Prostate gland (tissue), 2 donors: ENCODE measurements around the gene ARL5B. TPM values are rescaled to one million over a fixed set of nuclear protein-coding genes. Genes with fewer than 3 reads are reported as not detected.

Experiments
- DNase-seq: peaks from one replicate; pipeline ENCODE4 v3.0.0-alpha.2; 2019; ENCODE audit warnings: low spot score
- H3K27ac ChIP-seq, 2 donors: fragments of 200-600 bp; sonication (generic); 2 replicates each; pipeline ENCODE4 v1.5.1; 2017 to 2019
- H3K27me3 ChIP-seq: fragments of 200-600 bp; sonication (generic); replicated peaks from 2 replicates; pipeline ENCODE4 v1.5.1; 2019; ENCODE audit not compliant: insufficient read depth
- H3K36me3 ChIP-seq, 2 donors: fragments of 200-600 bp; sonication (generic); 1 replicate in 1 of 2; 2 replicates in 1 of 2; pipeline versions ENCODE4 v1.5.1 to v1.8.1; 2017 to 2019
- H3K4me1 ChIP-seq: fragments of 200-600 bp; sonication (generic); replicated peaks from 2 replicates; pipeline ENCODE4 v1.5.1; 2019
- H3K4me3 ChIP-seq, 2 donors: fragments of 200-600 bp; sonication (generic); 2 replicates each; pipeline ENCODE4 v1.5.1; 2017 to 2019
- H3K9me3 ChIP-seq: fragments of 200-600 bp; sonication (generic); 2 replicates; pipeline ENCODE4 v1.5.1; 2017
- POLR2A ChIP-seq: fragments of 450-650 bp; IDR thresholded peaks from one replicate; pipeline ENCODE4 v1.6.1; 2016; ENCODE audit warnings: antibody characterized with exemption, mild to moderate bottlenecking
- POLR2AphosphoS5 ChIP-seq: sonication (generic); formaldehyde crosslinking; IDR thresholded peaks from one replicate; pipeline ENCODE4 v1.6.1; 2017; ENCODE audit warnings: antibody characterized with exemption
- WGBS: methylation state at CpG from one replicate; pipeline ENCODE4 v1.1.5; 2018; 5-methylcytosine and 5-hydroxymethylcytosine counted together
- intact Hi-C: fragments of 100-400 bp; cut with DNase I; formaldehyde crosslinking; loops from one replicate; pipeline ENCODE4 v1.14.2; 2022
- total RNA-seq, 2 donors: library from RNA; depleted of rRNA; stranded (reverse); fragments of >200 nt; gene quantifications; one replicate each; pipeline ENCODE4 v1.1.0, GENCODE V29; 2016
- TF ChIP-seq, protein P1 (sequence below), 4 experiments: fragments of 200-600 bp in 2 of 4; fragments of 450-650 bp in 2 of 4; sonication (generic) in 2 of 4; IDR thresholded peaks; 1 replicate in 3 of 4; 2 replicates in 1 of 4; pipeline ENCODE4 v1.5.1; 2016 to 2019; ENCODE audit warnings: antibody characterized with exemption in 4 of 4, mild to moderate bottlenecking in 2 of 4, moderate library complexity in 2 of 4

The ARL5B gene
- total RNA-seq, 2 donors from 2014 or later = 10.7 to 14.5 TPM

DNA sequence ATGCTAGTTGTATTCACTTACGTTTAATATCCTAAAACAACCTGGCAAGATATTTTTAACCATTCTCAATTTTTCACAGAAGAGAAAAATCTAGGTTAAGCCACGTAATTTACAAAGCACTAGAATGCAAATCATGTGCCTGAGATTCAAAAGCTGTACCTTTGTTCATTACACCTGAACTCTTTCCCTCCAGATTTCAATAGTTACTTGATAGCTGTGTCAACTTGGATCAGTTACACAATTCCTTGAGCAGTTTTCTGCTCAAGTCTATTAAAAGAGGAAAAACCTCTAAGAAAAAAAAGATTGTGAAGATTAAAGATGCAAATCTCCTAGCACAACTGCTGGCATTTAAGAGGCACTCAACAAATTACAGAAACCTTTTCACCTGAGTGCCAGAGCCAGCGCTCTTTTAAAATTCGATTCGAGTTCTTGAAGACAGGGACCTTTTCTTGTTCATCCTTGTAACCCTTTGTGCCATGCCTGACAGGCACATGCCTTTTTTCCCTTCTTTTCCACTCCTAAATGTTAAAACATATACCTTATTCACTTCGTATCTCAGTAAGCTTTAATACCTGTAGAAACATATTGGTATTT is 8.7 kb upstream of the ARL5B start:
- no peak for DNase-seq
- no peak for TF ChIP-seq POLR2A
- TF ChIP-seq, protein P1, sequence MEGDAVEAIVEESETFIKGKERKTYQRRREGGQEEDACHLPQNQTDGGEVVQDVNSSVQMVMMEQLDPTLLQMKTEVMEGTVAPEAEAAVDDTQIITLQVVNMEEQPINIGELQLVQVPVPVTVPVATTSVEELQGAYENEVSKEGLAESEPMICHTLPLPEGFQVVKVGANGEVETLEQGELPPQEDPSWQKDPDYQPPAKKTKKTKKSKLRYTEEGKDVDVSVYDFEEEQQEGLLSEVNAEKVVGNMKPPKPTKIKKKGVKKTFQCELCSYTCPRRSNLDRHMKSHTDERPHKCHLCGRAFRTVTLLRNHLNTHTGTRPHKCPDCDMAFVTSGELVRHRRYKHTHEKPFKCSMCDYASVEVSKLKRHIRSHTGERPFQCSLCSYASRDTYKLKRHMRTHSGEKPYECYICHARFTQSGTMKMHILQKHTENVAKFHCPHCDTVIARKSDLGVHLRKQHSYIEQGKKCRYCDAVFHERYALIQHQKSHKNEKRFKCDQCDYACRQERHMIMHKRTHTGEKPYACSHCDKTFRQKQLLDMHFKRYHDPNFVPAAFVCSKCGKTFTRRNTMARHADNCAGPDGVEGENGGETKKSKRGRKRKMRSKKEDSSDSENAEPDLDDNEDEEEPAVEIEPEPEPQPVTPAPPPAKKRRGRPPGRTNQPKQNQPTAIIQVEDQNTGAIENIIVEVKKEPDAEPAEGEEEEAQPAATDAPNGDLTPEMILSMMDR (IDR thresholded peaks at IDR 0.05) = no peak
- TF ChIP-seq POLR2AphosphoS5 = no peak
- H3K27ac ChIP-seq = peak overlapping the region; percentile 87 to 91
- intact Hi-C loops = no loop called here
- peak overlapping the region; percentile 55 for H3K4me3 ChIP-seq
- no peaks in the 10 kb centered on the region for H3K9me3 ChIP-seq
- no peaks in the 10 kb centered on the region for H3K4me1 ChIP-seq
- no peaks in the 10 kb centered on the region for H3K27me3 ChIP-seq
- H3K36me3 ChIP-seq = no peaks in the 10 kb centered on the region
- WGBS = 3% methylated on average over 6 of the region's 6 CpGs

DNA sequence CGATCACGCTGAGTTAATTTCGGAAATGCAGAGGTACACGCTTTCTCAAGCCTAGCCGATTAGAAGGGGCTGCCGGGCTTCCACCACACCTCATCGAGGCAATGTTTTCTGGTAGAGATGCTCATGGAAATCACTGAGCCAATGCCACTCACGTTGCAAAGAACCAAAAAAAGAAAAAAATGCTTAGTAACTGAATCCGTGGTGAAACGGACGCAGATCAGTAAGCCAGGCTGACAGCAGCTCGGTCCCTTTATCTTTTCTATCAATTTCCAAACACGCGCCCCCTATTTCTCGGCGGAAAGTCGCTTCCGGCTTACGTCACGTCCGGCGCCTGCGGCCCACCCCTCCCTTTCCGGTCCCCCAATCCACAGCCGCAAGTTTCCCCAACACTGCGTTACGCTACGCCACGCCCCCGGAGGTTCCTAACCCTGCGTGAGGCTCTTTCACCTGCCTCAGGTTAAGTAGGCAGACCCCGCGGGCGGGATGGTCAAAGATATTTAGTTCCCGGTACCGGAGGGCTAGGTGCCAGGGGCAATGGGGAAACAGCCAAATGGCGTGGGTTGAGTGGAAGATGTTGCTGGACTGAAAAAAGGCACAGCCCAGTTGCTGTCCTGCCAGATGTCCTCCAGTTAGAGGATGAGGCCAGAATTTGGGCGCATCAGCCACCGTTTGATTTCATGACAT is 7.8 kb upstream of the ARL5B start, which contains the start of gene NSUN6:
Gene NSUN6 (minus strand): TSS at position 264 of the 684 bp plus-strand sequence. CDS start 384 bp downstream, outside the sequence.
- Histone ChIP-seq H3K4me3 (peak within 1 kb of the TSS; percentile 55), H3K9me3 (no peaks in the 10 kb centered on the region), H3K27ac (peak within 1 kb of the TSS; percentile 87 to 91), H3K27me3 (no peaks in the 10 kb centered on the region), H3K4me1 (no peaks in the 10 kb centered on the region), H3K36me3 (no peaks in the 10 kb centered on the region)
- TF ChIP-seq POLR2AphosphoS5 (peak; percentile 94), POLR2A (peak; percentile 79)
- TF ChIP-seq, protein P1 (IDR thresholded peaks at IDR 0.05) = peak in 1 of 4 experiments; percentile 33
- intact Hi-C loops = no loop called here
- WGBS = under 1% methylated on average over 39 of the region's 39 CpGs
- DNase-seq = peak; percentile 88

DNA sequence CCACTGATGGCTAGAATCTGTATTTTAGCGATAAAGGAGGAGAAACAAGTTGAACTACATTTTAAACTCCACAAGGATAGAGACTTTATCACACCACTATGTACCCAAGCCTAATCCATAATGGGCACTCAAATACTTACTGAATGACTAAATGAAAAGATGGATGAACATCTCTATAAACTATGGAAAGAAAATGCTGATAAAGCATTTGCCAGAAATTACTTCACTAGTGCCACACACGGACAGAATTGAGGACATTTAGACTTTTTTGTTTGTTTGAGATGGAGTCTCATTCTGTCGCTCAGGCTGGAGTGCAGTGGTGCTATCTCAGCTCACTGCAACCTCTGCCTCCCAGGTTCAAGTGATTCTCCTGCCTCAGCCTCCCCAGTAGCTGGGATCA is 6.1 kb upstream of the ARL5B start:
- H3K27ac ChIP-seq = no peak overlapping the region
- H3K4me1 ChIP-seq = no peaks in the 10 kb centered on the region
- no peaks in the 10 kb centered on the region for H3K36me3 ChIP-seq
- WGBS = 91% methylated on average over 3 of the region's 3 CpGs
- no peak overlapping the region for H3K4me3 ChIP-seq
- H3K9me3 ChIP-seq = no peaks in the 10 kb centered on the region
- intact Hi-C loops = no loop called here
- no peak for DNase-seq
- no peaks in the 10 kb centered on the region for H3K27me3 ChIP-seq
- TF ChIP-seq POLR2AphosphoS5 (no peak), POLR2A (no peak)
- TF ChIP-seq, protein P1 (IDR thresholded peaks at IDR 0.05) = no peak

DNA sequence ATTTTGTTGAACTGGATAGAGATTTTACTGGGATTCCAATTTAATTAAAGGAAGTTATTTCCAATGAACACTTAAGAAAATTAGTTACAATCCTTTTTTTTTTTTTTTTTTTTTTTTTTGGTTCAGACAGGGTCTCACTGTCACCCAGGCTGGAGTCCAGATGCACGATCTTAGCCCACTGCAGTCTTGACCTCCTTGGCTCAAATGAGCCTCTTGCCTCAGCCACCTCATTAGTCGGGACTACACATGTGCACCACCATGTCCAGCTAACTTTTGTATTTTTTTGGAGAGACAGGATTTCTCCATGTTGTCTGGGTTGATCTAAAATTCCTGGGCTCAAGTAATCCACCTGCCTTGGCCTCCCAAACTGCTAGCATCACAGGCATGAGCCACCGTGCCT is 2.5 kb upstream of the ARL5B start:
- no peak overlapping the region for H3K27ac ChIP-seq
- DNase-seq = no peak
- no peaks in the 10 kb centered on the region for H3K36me3 ChIP-seq
- intact Hi-C loops = no loop called here
- TF ChIP-seq POLR2AphosphoS5 (no peak), POLR2A (no peak)
- TF ChIP-seq, protein P1 (IDR thresholded peaks at IDR 0.05) = no peak
- no peaks in the 10 kb centered on the region for H3K4me1 ChIP-seq
- no peaks in the 10 kb centered on the region for H3K9me3 ChIP-seq
- 86% methylated on average over 3 of the region's 3 CpGs for WGBS
- no peak overlapping the region for H3K4me3 ChIP-seq
- H3K27me3 ChIP-seq = no peaks in the 10 kb centered on the region
